GM18907 (cell line): Measurements from ENCODE around the gene GLA.

Experiments used
- ATAC-seq: cut with Tn5 transposase; IDR thresholded peaks from one replicate; pipeline ENCODE4 v1.9.1; 2021; ENCODE audit warnings: mild to moderate bottlenecking, moderate library complexity; ENCODE audit not compliant: unreplicated experiment

GLA gene

GRCh38 chrX:101398694-101399093 is 9.0 kb downstream of the GLA start:
- no peak for ATAC-seq

- ATAC-seq: no peak
Measured at GRCh38 chrX:101397779-101398178, 9.9 kb downstream of the GLA start.

- ATAC-seq: no peak
Measured at GRCh38 chrX:101395789-101396188, 11.9 kb downstream of the GLA start.

- ATAC-seq: no peak
Measured at GRCh38 chrX:101394372-101394771, 13.4 kb downstream of the GLA start.

- no peak for ATAC-seq
Measured at GRCh38 chrX:101393530-101394305, 14.0 kb downstream of the GLA start.

- ATAC-seq: no peak
Measured at GRCh38 chrX:101391831-101392230, 15.9 kb downstream of the GLA start.

- peak; percentile 89 for ATAC-seq
Measured at GRCh38 chrX:101390664-101391525, 16.8 kb downstream of the GLA start, which contains the start of gene RPL36A. Gene RPL36A (plus strand): TSS chrX:101391011. CDS start chrX:101391044, 33 bp downstream.

GRCh38 chrX:101388604-101389003 is 19.1 kb downstream of the GLA start:
- ATAC-seq: no peak

GRCh38 chrX:101386542-101386885 is 21.2 kb downstream of the GLA start:
- ATAC-seq: no peak

- ATAC-seq: peak; percentile 74
Measured at GRCh38 chrX:101385795-101386541, 21.8 kb downstream of the GLA start, which contains the start of gene BTK. Gene BTK (minus strand): TSS chrX:101386191. CDS start chrX:101375284, 10,907 bp downstream.

- ATAC-seq: no peak
Measured at GRCh38 chrX:101385026-101385684, 22.6 kb downstream of the GLA start.

GRCh38 chrX:101383679-101384205 is 24.0 kb downstream of the GLA start:
- ATAC-seq: peak; percentile 79

GRCh38 chrX:101377547-101377946 is 30.2 kb downstream of the GLA start:
- no peak for ATAC-seq

- ATAC-seq: peak; percentile 79
Measured at GRCh38 chrX:101370888-101371504, 36.7 kb downstream of the GLA start.

- ATAC-seq: no peak
Measured at GRCh38 chrX:101369687-101370086, 38.0 kb downstream of the GLA start.

- no peak for ATAC-seq
Measured at GRCh38 chrX:101368800-101369199, 38.9 kb downstream of the GLA start.

- ATAC-seq: no peak
Measured at GRCh38 chrX:101365301-101365795, 42.4 kb downstream of the GLA start.

GRCh38 chrX:101362757-101363156 is 45.0 kb downstream of the GLA start:
- no peak for ATAC-seq

- no peak for ATAC-seq
Measured at GRCh38 chrX:101362116-101362515, 45.6 kb downstream of the GLA start.

GRCh38 chrX:101360390-101360789 is 47.3 kb downstream of the GLA start:
- ATAC-seq: no peak
